Measurements from ENCODE around the gene POLE. TPM values are rescaled to one million over a fixed set of nuclear protein-coding genes. Genes with fewer than 3 reads are reported as not detected.
A peak's percentile ranks its signal among the peaks of the same experiment; 100 is the strongest.

The POLE gene
- total RNA-seq, 1 experiment from 2014 or later: 200 TPM

GRCh38 chr12:132604151-132604618 is 83.0 kb downstream of the POLE start:
- peaks cover 21% of the 10 kb centered on the region for H3K4me1 Mint-ChIP-seq (ENCODE audit: low read depth, unreplicated experiment)
- no peaks in the 10 kb centered on the region for H3K9me3 Mint-ChIP-seq (ENCODE audit: low read depth, unreplicated experiment)
- intact Hi-C loops (cut with micrococcal nuclease; ENCODE audit: unreplicated experiment): no loop called here
- CTCF ChIA-PET: no interaction called here
- no peaks in the 10 kb centered on the region for H3K36me3 Mint-ChIP-seq (ENCODE audit: insufficient read depth, unreplicated experiment)
- H3K27ac Mint-ChIP-seq (ENCODE audit: unreplicated experiment): no peak overlapping the region
- TF ChIP-seq CTCF (IDR thresholded peaks at IDR 0.05; ENCODE audit: unreplicated experiment): no peak
- no TSS peak for BruUV-seq (replicated peaks)
- H3K4me3 Mint-ChIP-seq (ENCODE audit: low read depth, unreplicated experiment): no peak overlapping the region
- no peak for DNase-seq
- peaks cover 95% of the 10 kb centered on the region for H3K27me3 Mint-ChIP-seq (ENCODE audit: unreplicated experiment)

DNA sequence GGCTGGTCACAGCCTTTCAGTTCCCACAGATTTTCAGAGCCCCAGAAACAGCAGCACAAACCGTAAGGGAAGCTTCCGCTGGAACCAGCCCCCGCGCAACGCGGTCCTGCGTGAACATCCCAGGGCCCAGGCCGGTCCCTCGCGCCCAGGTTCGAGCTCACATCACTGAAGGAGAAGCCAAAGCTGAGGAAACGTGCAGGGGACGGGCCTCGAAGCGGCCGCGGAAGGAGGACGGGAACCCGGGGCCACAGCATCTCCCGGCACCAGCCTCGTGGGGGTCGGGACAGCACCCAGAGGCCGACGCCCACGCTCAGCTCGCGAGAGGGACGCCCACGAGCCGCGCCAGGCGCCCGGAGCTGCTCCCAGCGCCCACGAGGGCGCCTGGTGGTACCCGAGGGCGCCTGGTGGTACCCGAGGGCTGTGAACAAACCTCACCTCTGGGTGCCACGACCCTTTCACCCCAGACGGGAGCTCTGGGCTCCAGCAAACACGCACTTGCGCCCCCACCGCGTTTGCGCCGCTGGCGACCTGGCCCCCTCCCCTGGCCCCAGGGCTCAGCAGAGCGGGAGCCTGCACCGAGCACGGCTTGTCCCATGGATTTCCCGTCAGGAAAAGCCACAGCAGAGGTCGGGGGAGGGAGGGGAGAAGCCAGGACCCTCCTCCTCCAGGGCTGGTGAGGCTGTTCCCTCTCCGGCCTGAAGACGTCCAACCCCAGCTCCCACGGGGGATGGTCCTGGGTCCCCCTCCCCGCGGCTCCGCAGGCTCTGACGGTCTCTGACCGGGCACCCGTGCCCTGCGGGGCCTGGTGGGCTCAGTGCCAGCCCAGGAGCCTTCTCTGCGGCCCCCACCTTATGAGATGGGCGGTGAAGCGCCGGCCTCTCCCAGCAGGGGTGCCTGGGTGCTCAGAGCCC is 83.6 kb downstream of the POLE start:
- CTCF ChIA-PET: interaction anchor here (0.8 kb wide), 1 partner anchor 9 kb away, joined by 4 read pairs; no protein-coding TSS in a partner anchor
- Mint-ChIP-seq H3K27ac (ENCODE audit: unreplicated experiment) (no peak overlapping the region), H3K27me3 (ENCODE audit: unreplicated experiment) (peaks cover 95% of the 10 kb centered on the region), H3K36me3 (ENCODE audit: insufficient read depth, unreplicated experiment) (no peaks in the 10 kb centered on the region), H3K9me3 (ENCODE audit: low read depth, unreplicated experiment) (no peaks in the 10 kb centered on the region), H3K4me3 (ENCODE audit: low read depth, unreplicated experiment) (no peak overlapping the region), H3K4me1 (ENCODE audit: low read depth, unreplicated experiment) (peaks cover 20% of the 10 kb centered on the region)
- no peak for TF ChIP-seq CTCF (IDR thresholded peaks at IDR 0.05; ENCODE audit: unreplicated experiment)
- intact Hi-C loops (cut with micrococcal nuclease; ENCODE audit: unreplicated experiment): no loop called here
- no TSS peak for BruUV-seq (replicated peaks)
- DNase-seq: no peak

- H3K36me3 Mint-ChIP-seq (ENCODE audit: insufficient read depth, unreplicated experiment): peaks cover 2% of the 10 kb centered on the region
- no peak overlapping the region for H3K27ac Mint-ChIP-seq (ENCODE audit: unreplicated experiment)
- CTCF ChIA-PET: interaction anchor here (0.7 to 0.8 kb wide), 2 partner anchors 10 to 605 kb away, joined by 4 to 5 read pairs; no protein-coding TSS in a partner anchor
- H3K4me1 Mint-ChIP-seq (ENCODE audit: low read depth, unreplicated experiment): peaks cover 15% of the 10 kb centered on the region
- DNase-seq: no peak
- no peak overlapping the region for H3K4me3 Mint-ChIP-seq (ENCODE audit: low read depth, unreplicated experiment)
- intact Hi-C loops (cut with micrococcal nuclease; ENCODE audit: unreplicated experiment): no loop called here
- BruUV-seq (replicated peaks): no TSS peak
- no peak for TF ChIP-seq CTCF (IDR thresholded peaks at IDR 0.05; ENCODE audit: unreplicated experiment)
- H3K9me3 Mint-ChIP-seq (ENCODE audit: low read depth, unreplicated experiment): peaks cover under 1% of the 10 kb centered on the region
- H3K27me3 Mint-ChIP-seq (ENCODE audit: unreplicated experiment): peaks cover 95% of the 10 kb centered on the region
These were observed 84.4 kb downstream of the POLE start for GRCh38 chr12:132602572-132603239.

GRCh38 chr12:132601171-132601883 is 85.8 kb downstream of the POLE start:
- CTCF ChIA-PET: interaction anchor here (0.6 to 0.8 kb wide), 2 partner anchors 41 to 167 kb away, joined by 3 to 4 read pairs; no protein-coding TSS in a partner anchor

More at GRCh38 chr12:132601171-132601883, 85.8 kb downstream of the POLE start:
- H3K9me3 Mint-ChIP-seq (ENCODE audit: low read depth, unreplicated experiment): peaks cover 5% of the 10 kb centered on the region
- H3K27ac Mint-ChIP-seq (ENCODE audit: unreplicated experiment): no peak overlapping the region
- peak overlapping the region; percentile 56 for H3K4me3 Mint-ChIP-seq (ENCODE audit: low read depth, unreplicated experiment)
- peaks cover 95% of the 10 kb centered on the region for H3K27me3 Mint-ChIP-seq (ENCODE audit: unreplicated experiment)
- peaks cover 6% of the 10 kb centered on the region for H3K36me3 Mint-ChIP-seq (ENCODE audit: insufficient read depth, unreplicated experiment)
- H3K4me1 Mint-ChIP-seq (ENCODE audit: low read depth, unreplicated experiment): peaks cover 18% of the 10 kb centered on the region
- no peak for DNase-seq
- intact Hi-C loops (cut with micrococcal nuclease; ENCODE audit: unreplicated experiment): no loop called here
- BruUV-seq (replicated peaks): no TSS peak
- no peak for TF ChIP-seq CTCF (IDR thresholded peaks at IDR 0.05; ENCODE audit: unreplicated experiment)

Measured in Calu3 (cell line).